Fibroblast of gingiva (primary cell): ENCODE measurements around the gene SALL3.

Experiments
- DNase-seq: peaks from one replicate; pipeline ENCODE4 v3.0.0-alpha.2; 2011; ENCODE audit warnings: low read depth

Gene SALL3

DNA sequence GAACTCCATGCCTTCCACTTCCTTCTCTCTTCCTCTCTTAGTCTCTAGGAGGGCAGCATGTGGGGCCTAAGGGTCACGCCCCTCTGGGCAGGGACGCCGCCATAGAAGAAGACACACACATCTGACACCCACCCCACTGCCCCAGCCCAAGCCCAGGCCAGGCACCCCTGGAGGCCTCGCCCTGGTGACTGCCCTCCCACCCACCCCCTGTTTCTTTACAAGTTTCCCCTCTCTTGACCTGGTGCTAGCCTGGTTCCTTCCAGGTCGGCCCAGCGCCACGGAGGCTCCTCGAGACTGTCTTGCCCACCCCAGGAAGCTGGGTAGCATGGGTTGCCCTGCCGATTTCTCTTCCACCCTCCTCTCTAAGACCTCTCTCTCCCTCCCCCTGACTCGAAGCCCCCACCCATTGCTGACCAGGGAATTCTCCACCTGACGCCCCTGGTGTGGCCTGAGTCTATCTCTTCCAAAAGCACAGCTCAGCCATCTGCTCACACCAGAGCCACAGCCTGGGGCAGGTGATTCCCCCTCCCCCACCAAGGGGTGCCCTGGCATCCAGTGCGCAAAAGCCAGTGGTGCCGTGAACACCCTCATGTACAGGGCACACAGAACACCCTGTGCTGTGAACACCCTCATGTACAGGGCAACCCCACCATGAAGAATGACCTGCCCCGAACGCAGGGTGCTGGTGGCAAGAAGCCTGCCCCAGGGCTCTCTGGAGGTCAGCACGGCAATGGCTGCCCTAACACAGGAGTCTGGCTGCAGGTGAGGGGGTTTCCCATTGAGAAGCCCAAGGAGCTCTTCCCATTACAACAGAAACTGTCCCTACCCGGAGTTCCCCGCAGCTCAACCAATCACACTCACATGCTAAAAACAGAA, 13.5 kb upstream of the SALL3 start:
- DNase-seq, result no peak

DNA sequence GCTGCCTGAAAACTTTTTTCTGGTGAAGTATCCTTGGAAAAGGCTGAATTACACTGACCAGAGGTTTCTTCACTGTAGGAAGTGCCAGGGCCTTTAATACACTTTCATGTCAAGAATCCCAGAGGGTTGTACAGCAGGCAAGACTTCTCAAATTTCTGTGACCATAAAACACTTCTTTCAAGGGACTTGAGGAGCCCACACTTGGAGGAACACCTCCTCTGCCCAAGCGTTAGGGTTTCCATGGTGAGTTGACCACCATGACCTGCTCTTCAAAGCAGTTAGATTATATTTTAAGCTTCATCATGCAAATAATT, 12.9 kb upstream of the SALL3 start:
- DNase-seq, result no peak

DNA sequence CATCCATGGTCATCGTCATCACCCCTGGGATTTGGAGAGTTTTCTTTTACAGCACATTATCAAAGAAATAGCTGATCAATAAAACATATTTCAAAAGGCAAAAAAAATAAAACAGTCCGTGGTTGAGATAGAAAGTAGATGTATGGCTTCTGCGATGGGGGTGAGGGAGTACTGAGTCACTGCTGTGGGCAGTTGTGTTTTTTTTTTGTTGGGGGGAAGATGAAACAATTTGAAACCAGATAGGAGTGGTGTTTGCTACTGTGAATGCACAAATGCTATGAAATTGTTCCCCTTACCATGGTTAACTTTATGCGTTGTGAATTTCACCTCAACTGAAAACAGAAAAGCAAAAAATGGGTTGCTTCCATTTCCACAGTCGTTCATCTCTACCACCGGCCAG, 11.9 kb upstream of the SALL3 start:
- no peak for DNase-seq

DNA sequence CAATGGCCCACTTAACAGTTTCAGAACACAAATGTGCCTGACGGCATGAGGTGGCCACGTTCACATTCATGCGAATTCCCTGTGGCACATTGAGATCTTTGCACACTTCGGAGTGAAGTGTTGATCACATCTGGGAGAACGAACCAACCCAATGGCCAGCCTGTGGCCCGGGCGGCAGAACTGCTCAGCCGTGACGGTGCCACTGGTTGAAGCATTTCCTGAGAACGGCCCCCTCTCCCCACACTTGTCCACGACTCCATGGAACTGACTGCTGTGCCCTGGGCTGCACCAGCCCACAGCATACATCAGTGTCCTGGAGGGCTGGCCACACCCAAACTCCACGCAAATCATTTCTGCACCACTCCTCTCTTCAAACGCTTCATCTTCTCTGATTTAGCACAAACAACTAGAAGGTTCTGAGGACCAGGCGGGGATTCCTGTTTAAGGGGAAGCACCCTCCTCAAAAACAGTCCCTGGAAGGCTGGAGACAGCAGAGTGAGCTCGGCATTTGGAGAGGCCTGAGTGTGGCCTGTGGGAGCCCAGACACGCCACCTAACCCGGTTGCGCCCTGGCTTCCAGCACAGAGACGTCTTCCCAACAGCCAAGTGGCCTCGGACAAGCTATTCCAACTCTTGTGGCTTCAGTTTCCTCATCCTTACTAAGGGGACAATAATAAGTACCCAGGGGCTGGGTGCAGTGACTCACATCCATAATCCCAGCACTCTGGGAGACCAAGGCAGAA, 9.9 kb upstream of the SALL3 start:
- no peak for DNase-seq

DNA sequence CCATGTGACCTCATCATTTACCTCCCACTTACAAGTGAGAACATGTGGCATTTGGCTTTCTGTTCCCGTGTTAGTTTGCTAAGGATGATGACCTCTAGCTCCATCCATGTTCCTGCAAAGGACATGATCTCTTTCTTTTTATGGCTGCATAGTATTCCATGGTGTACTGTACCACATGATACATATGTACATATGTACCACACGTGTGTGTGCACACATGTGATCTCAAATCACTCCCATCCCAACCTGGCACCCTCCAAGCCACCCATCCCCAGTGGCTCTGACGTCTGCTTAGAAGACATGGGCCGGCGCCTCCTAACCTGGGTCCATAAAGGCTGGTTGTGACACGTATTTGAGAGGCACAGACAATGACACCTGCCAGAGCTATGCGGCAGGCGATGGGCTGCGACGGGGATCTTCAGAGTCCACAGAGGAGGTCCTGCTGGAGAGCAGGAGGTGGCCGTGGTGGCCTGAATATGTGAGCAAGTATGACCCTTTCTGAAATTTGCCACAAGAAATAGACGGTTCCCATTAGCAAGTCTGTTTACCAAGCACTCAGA, 8.8 kb upstream of the SALL3 start:
- DNase-seq, result no peak

DNA sequence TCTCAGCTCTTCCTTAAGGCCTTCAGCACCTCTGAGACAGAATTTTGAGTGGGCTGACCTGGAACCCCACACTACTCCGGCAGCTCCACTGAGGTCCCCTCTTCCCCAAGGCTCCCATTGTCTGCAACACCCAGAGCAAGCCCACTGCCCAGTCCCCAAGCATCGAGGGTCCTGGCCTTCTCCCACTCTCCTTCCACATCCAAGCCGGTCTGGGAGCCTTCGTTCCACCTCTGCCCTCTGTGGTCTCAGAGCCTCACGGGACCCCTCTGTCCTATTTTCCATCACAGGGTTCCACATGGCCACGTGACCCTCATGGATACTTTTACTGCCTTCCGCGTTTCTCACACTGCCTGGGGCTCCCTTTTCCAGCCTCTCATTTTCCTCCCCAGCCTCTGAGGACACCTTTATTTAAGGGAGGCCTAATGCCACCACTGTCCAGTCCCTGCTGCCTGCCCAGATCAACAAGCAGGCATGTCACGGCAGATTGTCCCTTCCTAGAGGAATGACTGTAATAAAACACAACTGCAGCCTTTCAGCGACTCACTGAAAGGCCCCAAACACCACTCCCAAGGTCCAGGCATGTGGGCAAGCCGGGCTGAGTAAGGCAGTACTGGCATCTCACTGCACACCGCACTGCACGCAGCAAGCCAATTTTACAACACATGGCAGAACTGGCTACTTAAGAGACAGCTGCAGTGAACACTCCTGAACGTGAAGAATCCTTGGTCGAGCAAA, 7.9 kb upstream of the SALL3 start:
- no peak for DNase-seq

DNA sequence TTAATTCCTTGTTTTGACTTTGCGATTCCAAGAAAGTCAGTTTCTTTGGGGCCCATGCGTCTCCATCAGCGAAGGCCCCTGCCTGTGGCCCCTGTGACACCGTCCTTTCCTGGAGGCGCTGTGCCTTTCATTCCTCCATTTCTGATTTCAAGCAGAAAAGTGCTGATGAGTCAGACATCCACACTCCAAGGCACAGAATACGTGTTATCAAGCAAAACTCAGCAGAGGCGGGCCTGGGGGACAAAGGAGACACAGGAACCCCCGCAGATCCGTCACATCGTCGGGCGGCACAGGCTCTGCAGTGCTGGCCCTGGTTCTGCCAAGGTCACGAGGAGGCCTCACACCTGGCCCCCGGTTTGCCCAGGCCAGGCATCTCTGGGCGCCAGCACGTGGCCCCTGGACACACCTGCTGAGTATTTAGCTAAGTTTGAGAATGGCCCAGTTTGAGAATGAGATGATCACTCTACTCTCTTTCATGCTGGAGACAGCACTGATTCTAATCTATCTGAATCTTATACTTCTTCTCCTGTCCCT, 7.2 kb upstream of the SALL3 start:
- DNase-seq, result no peak

DNA sequence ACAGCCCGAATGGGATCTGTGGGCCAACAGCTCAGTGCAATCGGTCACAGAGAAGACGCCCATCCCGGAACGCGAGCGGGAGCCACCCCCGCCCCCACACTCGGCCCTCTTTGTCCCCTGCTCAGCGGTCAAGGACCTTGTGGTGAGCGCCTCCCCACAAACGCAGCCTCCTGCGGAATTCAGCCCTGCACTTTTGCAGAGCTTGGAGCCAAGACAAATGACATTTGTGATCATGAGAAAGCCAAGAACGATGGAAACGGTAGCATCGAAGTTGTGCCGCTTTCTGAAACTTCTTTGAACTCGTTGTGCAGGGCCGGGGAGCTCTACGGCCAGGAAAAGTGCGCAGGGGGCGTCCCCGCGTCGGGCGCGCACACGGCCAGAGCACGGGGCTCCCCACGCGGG, 6.7 kb upstream of the SALL3 start:
- DNase-seq, result no peak

DNA sequence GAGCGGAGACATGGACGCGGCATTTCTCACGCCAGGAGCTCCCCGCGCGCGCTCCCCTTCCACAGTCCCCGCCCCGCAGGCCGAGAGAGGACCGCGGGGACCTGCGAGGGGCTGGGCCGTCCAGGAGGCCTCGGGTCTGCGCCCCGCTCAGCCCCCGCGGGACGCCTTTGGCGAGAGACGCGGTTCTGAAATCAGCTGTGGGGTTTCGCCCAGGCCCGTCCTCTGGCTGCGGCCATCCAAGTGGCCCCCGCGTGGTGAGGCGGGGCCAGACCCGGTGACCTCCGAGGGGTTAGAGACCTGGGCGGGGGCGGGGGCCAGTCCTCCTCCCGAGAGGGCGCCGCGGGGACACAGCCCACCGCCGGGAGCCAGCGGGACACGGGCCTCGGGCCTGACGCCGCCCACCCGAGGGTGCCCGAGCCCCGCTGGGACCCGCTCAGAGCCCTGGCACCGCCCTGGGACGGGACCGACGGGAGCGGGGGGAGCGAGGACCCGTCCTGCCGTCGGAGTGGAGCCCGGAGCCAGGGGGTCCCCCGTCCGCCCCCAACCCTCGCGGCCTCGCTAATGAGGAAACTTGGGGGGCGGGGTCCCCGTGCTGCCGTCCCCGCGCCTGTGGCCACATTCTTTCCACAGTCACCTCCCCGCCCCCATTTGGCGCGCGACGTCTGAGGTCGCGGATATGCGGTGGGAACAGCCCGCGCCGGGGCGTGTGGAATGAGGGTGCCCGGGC, 6.1 kb upstream of the SALL3 start:
- no peak for DNase-seq

DNA sequence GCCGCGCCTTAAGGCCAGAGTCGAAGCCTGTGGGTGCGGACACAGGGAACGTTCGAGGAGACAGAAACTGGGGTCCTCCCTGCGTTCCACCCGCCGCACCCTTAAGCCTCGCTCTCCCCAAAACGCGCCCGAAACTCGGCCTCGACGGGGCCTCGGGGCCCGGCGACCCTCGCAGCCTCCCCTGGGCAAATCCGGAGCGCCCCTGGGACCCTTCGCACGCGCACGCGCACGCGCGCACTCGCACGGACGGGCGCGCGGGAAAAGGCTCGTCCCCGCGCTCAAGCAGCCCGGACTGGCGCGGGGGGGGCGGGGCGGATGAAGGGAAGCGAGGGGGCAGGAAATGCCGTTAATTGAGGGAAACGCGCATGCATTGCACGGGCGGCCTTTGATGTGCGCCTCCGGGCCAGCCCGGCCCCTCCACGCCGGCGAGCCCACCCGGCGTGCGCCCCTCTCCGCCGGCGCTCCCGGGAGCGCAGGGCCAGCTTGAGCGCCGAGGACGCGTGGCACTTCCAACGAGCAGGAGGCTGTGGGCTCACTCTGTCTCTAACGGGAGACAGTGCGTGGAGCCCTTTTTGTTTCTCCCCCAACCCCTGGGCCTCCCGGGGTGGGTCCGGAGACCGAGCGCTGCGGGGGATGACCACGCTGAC, 5.4 kb upstream of the SALL3 start:
- DNase-seq, result no peak

DNA sequence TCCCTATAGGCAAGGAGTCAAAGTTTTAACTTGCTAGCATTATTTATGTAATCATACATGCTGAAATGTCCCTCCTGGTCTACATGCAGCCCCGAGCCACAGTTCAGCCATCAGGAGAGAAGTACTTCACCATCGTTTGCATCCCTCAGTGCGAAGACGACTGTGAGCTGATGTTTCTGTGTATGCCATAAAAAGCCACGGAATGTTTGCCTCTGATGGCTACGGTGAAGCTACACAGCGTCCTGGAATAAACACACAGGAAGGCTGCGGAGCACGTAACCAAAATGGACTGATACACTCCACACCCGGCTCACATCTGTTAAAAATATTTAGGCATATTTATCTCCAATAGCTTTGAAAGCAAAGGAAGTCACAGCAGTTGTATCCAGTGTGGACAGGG, 4.3 kb upstream of the SALL3 start:
- no peak for DNase-seq

DNA sequence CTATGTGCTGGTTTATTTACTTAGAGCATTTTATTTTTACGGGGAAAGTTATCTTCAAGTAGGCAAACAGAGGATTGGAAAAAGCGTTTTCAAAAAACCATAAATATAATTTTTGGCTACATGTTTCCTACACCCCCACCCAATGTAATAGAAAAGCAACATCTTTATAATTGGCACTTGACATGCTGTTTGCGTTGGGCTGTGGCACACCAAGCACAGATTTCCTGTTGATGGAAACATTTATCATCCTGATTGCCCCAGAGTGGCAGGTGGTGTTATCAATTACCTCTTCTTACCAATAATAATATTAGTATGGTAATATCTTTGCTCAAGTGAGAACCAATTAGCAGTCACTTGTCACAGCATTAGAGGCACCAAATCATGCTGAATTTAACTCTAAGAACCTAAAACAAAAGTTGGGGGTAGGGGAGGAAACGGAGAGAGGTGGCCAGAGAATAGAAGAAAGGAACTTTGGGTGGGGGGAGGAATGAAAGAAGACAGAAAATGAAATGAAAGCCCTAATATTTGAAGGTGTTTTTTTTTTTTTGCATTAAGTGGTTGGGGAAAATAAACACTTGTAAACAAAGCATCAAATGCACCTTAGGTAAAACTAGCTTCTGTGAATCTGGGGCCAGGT, 3.8 kb upstream of the SALL3 start:
- no peak for DNase-seq

DNA sequence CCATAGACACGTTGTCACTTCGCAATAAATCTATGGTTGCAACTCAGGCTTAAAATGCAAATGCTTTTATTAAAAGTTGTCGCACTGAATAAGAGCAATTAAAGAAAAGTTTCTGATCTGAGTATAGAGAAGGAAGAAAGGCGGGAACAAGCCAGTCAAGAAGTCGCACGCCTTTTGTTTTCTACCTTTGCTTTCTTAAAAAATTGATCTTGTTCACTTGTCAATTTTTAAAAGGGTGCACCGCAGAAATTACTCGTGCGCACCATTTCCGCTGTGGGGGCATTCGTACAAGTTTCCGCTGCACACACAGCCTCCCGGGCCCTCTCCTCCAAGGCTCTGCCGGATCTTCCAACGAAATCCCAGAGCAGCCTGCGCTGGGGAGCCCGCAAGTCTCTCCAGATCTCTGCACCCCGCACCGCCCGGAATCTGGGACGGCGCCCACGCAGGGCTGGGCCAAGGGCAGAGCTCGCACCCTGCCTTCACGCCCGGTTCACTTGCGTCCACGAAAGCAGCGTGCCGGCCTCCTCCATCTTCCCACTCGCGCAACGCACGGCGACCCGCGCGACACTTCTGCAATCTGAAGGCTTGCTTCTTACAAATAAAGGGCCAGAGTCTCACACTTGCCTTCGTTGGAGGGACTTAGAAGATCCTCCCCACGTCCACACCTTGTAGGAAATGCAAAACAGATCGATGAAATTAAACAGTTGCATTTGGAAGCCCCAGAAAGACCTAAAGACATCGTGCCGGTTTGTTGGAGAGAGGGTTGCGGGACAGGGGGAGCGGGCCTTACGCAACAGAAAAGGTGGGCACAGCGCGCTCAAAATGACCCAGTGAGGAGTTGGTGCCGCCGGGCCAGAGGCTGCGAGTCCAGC, 2.6 kb upstream of the SALL3 start:
- no peak for DNase-seq

DNA sequence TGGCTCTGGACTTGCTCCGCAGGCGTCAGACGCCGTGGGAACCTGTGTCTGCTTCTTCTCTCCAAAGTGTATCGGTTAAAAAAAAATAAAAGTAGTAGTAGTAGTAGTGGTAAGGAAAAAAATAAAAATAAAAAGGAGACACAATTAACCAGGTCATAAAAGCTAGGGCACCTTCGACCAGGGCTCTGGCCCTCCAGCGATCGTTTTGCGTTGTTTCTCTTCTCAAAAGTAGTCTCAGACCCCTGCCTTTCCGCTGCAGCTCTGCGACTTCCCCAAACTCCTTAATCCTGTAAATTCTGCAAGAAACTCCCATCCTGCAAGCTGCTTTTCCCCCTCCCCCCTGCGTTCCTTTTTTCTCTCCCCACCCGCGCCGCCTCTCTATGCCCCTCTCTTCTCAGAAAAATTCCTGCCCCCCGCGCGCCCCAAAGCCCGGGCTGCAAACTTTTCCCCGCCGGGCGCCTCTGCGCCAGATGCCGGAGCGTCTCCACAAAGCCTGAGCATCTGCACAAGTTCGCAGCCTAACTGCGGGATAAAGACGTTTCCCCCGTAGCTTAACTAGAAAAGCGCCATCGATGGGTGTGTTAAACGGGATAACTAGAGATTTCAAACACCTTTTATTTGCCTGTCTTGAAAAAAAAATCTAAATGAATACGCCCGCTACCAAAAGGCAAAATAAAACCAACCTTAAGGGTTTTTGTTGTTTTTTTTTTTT, 1.8 kb upstream of the SALL3 start:
- DNase-seq, result no peak

DNA sequence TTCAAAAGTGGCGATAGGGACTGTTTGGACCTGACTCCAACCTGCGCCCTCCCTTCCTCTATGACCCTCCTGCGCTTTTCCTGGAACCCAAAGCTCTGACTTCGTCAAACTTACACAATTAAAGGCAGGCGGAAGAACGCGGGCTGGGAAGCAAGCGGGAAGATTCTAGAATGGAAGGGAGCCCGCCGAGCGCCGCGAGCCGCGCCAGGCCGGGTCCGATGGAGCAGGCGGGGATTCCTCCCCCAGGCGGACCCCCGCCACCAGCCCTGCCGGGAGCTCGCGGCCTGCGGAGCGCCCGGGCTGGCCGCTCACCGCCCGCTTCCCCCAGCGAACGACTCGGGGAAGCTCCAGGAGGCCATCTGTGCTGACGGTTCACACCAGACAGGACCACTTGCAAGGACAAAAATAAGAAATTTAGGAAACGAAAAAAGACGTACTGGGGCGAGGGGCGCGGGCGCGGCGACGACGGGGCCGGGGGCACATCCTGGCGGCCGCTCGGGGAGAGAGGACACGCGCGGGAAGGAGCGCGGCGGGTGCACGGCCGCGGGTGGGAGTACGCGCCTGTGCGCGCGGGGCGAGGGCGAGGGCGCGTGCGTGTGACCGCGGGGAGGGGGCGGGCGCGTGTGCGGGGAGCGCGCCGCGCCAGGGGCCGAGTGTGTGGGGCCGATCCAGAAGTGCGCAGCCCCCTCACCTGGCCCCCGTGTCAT, 1.1 kb upstream of the SALL3 start:
- DNase-seq, result no peak

DNA sequence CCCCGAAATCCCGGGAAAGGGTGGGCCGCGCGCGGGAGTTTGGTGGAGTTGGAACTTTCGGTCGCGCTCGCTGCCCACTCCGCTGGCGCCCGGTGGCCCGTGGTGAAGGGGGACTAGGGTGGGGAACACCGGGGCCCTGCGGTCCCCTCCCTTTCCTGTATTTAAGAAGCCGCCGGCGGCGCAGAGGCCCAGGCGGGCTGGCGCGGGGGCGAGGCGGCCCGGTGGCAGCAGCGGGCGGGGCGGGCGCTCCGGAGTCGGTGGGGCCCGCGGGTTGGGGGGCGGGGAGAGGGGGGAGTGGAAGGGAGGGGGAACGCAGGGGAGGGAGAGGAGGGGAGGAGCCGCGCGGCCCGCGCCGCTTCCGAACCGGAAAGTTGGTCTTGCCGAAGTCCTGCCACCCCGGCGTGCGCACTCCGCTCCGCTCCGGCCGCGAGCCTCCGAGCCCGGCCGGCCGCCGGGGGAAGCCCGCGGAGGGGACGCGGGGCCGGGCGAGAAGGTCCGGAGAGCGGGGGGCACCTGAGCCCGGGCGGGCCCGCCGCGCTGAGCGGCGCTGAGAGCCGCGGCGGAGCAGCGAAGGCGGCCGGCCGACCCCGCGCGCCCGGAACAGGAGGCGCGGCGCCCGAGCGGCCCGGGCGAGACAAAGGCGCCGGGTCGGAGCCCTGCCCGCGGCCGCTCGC, 425 bp upstream of the SALL3 start:
- DNase-seq, result no peak

DNA sequence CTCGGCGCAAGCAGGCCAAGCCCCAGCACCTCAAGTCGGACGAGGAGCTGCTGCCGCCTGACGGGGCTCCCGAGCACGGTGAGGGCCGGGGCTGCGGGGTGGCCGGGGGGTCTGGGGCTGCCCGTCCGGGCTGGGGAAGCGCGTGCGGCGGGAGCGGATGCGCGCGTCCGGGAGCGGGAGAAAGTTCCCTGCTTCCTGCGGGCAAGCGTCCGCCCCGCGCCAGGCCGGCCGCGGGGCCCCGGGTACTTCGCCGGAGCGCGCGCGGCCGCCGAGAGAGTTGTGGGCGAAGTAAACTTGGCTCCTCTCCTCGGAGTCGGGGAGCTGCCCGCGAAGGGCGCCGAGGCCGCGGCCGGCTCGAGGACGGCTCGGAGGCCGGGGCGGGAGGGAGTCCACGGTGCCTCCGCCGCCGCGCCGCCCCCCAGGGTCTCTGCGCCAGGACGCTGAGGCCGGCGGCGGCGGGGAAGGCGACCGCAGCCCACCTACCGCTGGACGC, 707 bp downstream of the SALL3 start:
- no peak for DNase-seq
